ENCODE measurements around the gene TSSC4.

DNA sequence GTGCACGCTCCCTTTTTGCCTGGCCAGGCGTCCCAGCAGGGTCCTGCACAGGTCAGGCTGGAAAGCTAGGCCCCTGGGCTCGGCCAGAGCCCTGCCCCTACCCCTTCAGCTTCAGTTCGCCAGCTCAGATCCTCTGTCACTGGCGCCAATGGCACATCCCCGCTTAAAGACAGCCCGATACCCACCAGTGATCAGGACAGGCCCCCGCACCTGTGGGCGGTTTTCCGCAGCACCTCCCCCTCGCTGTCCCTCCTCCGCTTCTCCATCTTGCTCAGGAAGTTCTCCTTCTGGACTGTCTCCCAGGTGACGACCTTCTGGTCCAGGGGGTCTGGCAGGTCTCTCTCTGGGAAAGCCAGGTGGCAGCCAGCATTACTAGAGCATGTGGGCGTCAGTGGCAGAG is 5.9 kb downstream of the TSSC4 start:
- no peak for TF ChIP-seq POLR2AphosphoS5 (IDR thresholded peaks at IDR 0.05; ENCODE audit: insufficient read depth in 1 of 2, low read depth in 1 of 2)
- no peak for TF ChIP-seq CTCF (IDR thresholded peaks at IDR 0.05)
- TF ChIP-seq POLR2A (IDR thresholded peaks at IDR 0.05) = no peak
